Bronchus fibroblast of lung (primary cell): Measurements from ENCODE around the gene NBPF14. TPM values are rescaled to one million over a fixed set of nuclear protein-coding genes. Genes with fewer than 3 reads are reported as not detected.

Source experiments
- total RNA-seq: library from RNA; depleted of rRNA; stranded (reverse); fragments of >200 nt; gene quantifications from 2 replicates; pipeline ENCODE4 v1.2.3, GENCODE V29; 2015

NBPF14 gene
- 12.0 and 14.3 TPM in 2 replicates for total RNA-seq

GRCh38 chr1:148595911-148596310 is at the start of gene NBPF14:
Gene NBPF14, minus strand, starts transcription at chr1:148596011. Its CDS starts 294 bp downstream, at chr1:148595717.

GRCh38 chr1:148483029-148483428 is 112.8 kb downstream of the NBPF14 start, which contains the start of gene PPIAL4G:
Gene PPIAL4G, minus strand, starts transcription at chr1:148483302. Its CDS starts 50 bp downstream, at chr1:148483252.

Other genes starting within 250 kb of the NBPF14 start
- gene PPIAL4G, start 112.7 kb downstream of the NBPF14 start, total RNA-seq = not detected in 2 replicates
- gene NUDT4B, start 152.8 kb upstream of the NBPF14 start, total RNA-seq = 10.3 and 11.0 TPM in 2 replicates
- gene PDE4DIP, start 248.4 kb upstream of the NBPF14 start, total RNA-seq = 45.9 and 58.0 TPM in 2 replicates